CD4-positive, alpha-beta T cell treated with Interleukin-17A for 1 hour (primary cell): ENCODE measurements around the gene ZDHHC8.

Experiments used
- DNase-seq: peaks from one replicate; pipeline ENCODE4 v3.0.0-alpha.2; 2020

ZDHHC8 gene

DNA sequence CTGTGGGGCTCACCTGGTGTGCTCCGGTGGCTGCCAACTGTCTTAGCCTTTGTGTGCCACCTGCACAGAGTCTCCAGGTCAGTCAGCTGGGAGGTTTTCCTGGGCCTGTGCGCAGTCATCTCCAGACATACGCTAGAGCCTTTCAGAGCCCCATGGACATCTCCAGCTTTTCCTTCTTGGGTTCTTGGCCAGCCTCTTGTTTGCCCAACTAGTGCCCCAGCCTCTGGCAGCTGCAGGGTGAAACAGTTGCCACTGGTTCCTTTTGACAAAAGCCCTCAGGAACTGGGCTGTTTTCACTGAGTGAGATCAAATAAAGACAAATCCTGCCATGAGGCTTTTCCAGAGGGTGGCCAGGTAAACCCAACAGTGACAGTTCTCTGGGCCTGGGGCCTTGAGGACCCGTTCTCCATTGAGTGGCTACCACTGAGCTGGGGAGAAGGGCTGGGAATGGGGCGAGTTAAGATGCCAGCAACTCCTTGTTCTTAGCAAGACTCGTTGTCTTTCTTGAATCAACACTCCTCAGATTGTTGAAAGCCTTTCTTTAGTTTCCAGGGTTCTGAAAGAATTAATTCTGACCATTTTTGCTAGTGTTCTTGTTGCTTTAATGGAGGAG is 32.4 kb upstream of the ZDHHC8 start:
- no peak for DNase-seq

DNA sequence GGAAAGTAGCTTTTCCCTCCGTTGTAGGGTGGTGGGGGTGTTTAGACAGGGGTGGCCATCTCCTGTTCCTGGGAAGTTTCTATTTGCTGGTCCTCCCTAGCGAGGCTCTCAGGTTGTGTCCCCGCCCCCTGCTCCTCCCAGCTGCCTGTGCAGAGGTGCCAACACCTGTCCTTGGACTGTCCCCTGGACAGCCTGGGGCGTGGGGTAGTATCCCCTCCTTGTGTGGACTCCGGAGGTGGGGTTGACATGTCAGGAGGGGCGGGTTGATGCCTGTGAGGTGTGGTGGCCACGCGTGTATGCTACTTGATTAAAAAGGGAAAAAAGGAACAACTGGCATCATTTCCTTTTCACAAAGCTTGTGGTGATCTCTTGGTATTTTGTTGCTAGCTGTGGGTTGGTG is 30.0 kb upstream of the ZDHHC8 start:
- DNase-seq: no peak

DNA sequence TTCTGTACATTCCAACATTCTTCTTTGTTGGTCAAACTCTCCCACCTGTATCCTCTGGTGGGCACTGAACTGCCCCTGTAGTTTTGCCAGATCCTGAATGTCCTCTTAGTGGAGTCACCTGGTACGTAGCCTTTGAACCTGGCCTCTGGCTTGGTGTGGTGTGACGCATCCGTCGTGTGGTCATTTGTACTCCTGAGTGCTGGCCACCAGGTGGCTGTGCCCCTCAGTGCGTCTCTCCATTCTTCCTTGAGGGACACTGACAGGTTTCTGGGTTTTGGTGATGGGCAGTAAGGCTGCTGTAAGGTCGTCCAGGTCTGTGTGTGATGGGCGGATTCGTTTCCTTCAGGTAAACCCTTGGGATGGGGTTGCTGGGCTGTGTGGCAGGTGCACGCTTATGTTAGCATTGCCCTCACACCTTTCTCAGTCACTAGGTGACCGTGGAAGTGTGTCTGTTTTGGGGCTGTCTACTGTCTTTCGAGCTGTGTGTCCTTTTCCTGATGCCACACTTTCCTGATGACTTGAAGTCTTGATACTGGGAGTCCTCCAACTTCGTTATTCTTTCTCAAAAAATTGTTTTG is 29.3 kb upstream of the ZDHHC8 start:
- no peak for DNase-seq

DNA sequence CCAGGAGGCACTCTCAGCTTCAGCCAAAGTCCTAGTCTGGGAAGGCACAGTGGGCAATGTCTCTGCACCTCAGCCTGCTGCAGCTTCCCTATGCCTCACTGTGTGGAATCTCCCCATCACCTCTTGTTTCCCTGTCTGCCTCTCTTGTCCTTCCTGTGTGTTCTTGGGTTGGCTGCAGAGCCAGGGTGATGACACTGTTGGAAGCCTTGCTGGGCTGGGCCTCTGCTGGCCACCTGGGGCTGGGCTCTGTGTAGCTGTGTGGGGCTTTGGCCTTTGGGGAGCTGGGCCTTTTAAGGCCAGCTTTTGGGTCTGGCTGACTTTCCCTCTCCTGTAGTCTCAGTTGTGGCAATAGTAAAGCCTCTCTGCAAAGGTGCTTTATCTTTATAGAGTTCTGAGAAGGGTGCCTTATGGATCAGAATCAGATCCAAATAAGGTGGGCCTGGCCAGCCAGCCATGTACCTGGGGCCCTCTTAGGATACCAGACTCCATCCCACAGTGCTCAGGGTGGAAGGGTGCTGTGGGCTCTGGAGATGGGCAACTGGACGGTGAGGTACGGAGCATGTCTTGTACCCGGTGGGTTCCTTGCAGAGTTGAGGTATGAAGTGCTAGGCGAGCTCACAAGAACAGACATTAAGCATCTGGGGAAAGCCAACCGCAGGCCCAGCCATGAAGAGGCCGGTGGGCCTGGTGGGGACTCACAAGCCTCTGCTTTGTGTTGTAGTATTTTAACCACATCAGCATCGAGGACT is 26.0 kb upstream of the ZDHHC8 start:
- no peak for DNase-seq

DNA sequence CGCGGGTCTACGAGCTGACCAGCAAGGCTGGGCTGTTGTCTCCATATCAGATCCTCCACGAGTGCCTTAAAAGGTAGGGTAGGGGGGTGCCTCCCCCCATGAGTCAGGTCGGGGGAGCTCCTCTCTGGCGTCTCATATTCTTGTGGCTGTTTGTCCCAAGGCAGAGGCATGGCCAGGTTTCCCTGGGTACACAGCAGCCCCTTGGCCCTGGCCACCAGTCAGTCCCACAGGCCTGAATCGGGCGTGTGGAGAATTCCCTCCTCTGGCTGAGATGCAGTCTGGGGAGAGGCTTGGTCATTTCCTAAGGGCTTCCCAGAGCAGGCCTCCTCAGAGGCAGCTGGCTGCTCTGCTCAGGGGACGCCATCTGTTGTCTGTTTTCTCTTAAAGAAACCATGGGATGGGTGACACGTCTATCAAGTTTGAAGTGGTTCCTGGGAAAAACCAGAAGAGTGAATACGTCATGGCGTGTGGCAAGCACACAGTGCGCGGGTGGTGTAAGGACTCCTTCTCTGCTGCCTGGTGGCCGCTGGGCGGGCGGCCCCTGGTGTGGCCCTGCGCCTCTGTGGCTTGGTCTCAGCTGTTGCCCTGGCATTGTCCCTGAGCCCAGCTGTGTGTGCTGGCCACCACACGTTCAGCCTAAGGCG is 25.3 kb upstream of the ZDHHC8 start:
- no peak for DNase-seq

DNA sequence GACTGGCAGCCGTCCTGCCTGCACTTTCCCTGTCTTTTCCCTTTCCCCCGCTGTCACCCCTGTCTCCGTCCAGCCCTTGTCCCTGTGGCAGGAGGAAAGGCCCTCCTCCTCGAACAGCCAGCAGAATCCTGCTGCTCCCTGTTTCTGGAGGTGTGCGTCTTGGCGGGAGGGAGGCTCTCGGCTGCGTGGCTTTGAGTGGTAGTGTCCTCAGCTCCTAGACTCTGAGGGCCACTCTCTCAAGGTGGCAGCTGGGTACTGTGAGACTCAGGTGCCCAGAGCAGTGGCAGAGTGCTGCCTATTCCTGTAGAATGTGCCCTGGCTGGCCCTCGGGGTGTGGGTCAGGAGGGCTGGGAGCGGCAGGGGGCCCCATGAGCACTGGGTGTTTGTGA is 24.8 kb upstream of the ZDHHC8 start:
- no peak for DNase-seq

DNA sequence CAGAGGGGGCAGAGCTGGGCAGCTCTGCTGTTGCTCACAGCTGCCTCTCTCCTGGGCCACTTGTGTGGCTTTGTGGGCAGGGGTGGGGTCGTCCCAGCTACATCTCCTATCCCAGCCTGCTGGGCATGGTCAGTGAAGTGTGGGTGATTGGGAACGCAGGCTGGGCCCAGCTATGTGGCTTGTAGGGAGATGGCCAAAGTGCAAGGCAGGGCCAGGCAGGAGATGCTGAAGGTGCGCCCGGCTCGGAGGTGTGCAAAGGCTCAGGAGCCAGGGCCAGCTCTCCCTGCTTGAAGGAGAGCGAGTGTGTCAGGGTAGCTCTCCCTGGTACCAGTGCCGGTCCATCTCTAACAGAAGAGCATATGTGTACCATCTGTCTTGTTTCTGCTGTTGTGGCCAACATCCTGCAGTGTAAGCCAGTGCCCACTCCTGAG is 24.1 kb upstream of the ZDHHC8 start:
- no peak for DNase-seq

DNA sequence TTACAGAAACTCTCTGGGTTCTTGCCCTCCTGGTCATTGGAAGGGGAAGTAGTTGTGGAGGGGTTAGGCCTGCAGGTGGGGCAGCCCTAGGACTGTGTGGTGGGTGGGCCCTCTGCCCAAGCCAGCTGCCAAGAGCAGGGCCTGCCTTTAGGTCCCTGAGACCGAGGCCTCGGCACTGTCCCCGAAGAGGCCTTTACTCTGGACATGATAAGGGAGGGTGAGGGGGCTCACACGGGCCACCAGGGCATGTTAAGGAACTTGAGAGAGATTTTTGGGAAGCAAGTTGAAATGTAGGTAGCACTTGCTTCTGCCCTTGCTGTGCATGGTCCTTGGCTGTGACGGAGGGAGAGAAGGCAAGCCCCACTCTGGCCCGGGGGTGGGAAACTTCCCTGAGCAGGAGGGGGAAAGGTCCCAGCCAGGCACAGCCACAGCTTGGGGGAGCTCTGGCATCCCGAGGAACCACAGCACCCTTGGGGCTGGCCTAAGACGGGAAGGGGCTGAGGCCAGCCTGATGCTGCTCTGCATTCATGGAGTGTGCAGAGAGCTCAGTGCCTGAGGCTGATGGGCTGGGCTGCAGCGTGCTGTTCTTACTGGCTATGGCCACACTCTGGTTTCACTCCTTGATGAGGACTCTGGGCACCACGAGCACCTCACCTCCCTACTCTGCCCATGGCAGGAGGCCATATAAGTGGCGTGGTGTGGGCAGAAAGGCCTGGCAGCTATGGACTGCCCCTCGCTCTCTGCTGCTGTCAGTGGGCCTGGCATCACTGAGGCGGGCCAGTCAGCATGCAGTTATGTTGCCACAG is 23.4 kb upstream of the ZDHHC8 start:
- no peak for DNase-seq

DNA sequence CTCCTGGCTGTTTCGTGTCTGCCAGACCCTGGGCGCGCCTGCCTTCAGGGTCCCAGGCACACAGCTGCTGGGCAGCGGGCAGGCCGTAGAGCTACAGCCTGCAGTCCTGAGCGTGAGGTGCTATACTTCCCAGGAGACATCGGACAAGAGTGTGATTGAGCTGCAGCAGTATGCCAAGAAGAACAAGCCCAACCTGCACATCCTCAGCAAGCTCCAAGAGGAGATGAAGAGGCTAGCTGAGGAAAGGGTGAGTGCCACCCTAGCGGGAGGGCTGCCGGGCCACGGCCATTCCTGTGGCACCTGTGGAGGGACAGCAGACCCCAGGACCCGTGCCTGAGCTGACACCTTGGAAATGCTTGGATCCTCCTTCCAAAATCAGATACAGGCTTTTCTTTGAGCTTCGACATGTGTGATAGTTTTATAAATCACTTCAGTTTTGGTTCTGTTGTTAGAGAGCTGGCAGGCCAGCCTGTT is 22.8 kb upstream of the ZDHHC8 start:
- no peak for DNase-seq

DNA sequence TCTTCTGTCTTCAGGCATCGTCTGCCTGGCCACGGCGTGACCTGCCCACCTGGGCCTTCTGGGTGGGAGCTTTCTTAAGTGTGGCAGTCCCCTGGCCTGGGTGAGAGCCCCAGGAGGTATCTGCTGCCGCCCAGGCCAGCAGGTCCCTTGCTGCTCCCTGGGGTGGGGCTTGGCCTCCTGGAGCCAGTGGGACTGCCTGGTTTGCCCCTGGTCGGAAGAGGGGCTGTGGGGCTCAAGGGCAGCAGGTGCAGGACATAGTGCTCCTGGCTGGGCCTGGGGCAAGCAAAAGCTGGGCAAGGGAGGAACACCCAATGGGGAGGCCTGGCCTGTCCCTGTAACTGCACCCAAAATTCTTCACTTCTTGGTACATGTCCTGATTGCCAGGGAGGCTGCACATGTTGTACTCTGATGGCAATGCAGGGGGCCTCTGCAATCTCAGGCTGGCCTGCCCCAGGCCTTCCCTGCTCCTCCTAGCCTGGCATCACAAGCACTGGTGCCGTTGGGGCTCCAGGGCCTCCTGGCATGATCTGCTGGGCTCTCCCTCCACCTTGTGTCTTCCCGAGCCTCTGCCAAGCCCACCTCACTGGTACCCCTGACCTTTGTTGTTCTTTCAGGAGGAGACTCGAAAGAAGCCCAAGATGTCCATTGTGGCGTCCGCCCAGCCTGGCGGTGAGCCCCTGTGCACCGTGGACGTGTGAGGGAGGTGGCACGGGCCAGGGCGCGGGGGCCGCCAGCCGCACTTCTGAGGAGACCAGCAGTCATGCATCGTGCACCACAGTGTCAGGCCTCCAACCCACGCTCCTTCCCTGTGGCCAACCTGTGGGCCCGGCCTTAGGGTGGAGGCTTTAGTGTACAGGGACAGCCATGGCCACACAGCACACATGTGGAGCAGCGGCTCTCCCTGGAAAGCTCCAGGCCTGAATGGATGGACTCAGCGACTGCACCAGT is 21.9 kb upstream of the ZDHHC8 start:
- DNase-seq: no peak

DNA sequence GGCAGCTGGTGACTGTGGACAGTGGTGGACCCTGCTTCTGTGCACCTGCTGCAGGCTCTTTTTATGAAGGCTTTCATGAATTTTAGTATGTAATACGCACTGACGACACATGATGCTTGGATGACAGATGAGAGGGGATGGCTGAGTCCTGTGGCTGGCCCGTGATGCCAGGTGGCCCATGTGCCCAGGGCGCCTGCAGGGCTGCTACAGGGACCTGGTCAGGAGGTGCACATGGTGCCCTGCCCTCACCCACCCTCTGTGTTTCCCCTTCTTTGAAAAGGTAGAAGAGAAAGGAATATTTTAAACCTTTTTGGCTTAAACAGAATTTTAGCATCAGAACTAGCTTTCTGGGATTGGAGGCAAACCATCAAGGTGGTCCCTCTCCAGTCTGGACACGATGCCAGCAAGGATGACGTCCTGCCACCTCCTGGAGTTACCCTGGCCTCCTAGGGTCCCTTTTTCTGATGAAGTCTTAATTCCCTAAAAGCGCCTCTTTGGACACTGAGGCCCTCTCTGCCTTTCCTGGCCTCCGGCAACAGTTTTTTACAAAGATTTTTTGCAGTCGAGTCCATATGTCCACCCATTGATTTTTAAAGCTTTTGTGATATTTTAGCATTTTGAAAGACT is 21.1 kb upstream of the ZDHHC8 start:
- no peak for DNase-seq

DNA sequence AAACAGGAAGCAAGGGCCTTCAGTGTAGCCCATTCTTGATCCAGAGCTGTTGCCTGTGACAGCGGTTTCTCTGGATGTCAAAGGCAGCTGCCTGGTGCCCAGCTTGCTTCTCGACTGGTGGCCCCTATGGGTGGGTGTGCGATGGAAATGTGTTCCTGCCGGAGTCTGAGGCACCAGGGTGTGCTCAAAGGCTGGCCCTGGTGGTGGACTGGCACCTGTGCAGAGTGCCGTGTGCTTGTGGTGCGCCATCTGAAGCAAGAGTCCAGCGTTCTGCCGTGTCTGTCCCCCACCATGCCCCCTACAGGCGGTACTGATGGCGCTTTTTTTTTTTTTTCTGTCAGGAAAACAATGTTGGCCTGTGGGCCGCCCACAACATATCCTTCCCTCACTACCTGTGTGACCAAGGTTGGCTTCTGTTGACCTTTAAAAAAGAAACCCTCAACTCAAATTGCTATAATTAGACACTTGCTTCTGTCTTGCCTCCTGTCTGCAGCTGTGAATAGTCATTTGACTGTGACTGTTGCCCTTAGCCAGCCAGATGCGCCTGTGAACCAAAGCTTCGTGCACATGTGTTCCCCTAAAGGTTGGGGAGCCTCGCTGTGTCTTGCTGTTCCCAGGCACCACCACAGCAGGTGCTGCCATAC is 20.4 kb upstream of the ZDHHC8 start:
- DNase-seq: peak; percentile 47

DNA sequence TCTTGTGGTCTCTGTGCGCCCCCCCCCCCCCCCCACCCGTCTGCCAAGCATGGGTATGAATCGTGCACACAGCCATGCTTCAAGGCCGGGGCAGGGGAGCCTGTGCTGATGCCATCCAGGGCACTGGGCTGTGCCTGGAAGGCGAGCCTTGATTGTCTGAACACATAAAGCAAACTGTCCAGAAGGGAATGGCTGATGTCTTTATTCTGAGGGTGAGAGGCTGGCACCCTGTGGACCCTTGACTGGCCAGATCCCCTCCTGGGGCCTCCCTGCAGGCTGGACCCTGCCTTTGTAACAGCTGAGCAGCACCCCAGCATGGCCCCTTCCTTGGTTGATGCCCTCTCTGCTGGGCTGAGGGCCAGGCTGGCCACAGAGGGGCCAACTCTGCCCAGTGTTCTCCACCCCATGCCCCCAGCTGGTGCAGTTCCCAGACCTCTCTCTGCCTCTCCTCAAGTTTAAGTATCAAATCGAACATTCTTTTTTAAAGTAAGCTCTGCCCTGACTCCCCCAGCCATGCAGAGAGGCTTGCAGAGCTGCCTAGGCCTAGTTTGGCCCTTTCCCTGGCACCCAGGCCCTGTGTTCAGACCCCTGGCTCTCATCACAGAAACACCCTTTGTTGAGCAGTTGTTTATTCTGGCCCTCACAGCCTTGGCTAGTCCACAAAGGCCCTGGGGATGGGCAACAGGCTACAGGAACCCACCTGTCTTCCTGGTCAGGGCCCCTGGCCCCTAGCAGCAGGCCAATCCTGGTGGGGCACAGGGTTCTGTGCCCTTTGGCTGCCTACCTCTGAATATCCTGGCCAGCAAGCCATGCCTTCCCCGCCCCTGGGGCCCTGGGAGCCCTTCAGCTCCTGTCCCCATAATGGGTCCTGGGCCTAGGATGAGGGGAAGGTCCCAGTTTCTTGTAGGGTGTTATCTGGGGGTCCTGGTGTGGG is 19.6 kb upstream of the ZDHHC8 start:
- no peak for DNase-seq

DNA sequence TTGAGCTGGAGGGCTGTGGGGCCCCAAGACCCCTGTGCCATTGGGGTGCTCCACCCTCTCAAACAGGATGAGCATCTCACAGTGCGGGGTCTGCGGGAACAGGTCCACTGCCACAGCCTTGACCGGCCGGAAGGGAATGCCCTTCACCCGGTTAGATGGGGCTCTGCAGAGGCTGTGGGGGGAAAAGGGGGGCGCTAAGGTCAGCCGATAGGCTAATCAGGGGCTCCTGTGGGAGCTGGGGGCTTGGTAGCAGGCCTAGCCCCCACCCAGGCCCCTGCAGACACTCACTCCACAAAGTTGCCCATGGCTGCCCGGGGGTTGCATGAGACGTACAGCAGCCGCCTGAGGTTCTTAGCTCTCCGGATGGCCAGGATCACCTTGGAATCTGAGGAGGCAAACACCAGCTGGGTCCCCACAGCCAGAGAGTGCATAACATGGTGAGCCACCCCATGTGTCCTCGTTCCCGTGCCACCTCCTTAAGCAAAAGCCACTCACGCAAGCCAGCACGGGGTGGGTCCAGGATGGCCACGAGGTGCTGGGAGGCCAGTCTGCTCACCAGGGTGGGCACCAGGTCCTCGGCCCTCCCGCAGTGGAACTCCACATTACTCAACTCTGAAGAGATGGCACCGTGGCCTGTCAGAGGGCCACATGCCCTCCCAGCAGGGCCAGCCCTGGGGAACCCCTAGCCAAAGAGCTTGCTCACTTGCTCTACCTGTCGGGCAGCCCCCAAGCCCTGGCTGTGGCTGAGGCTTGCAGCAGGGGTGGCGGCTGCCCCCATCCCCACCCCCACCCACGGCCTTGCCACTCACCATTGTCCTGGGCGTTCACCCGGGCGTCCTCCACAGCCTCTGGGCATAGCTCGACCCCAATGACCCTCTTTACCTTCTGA is 18.7 kb upstream of the ZDHHC8 start:
- DNase-seq: no peak

DNA sequence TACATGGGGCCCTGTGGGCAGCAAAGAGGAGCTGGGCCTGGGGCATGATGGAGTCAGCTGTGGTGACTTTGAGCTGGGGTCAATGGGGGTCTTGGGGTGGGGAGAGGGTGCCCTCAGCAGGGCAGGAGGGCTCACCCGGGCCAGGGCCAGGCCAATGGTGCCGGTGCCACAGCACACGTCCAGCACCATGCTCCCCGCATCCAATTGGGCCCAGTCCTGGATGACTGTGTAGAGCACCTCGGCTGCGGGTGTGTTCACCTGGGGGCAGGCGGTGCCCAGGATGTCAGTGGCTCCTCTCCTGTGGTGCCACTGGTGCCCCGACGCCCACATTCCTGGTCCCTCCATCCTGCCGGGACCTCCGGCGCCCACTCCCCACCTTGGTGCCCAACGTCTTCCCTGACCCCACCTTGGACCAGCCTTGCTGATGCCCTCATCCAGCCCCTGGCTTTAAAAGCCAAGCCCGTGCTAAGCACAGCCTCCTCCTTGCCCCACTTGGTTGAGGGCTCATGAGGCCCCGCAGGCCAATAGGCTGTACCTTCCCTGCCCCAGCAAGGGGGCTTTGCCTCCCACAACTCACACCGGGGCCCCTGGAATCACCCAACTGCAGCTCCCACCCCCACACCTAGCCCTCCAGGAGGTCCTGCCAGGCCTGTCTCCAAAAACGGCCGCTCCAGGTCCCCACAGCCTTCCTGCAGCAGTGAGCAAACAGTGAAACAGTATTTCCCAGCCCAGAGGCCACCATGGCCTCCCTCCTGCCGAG is 17.9 kb upstream of the ZDHHC8 start:
- DNase-seq: no peak

DNA sequence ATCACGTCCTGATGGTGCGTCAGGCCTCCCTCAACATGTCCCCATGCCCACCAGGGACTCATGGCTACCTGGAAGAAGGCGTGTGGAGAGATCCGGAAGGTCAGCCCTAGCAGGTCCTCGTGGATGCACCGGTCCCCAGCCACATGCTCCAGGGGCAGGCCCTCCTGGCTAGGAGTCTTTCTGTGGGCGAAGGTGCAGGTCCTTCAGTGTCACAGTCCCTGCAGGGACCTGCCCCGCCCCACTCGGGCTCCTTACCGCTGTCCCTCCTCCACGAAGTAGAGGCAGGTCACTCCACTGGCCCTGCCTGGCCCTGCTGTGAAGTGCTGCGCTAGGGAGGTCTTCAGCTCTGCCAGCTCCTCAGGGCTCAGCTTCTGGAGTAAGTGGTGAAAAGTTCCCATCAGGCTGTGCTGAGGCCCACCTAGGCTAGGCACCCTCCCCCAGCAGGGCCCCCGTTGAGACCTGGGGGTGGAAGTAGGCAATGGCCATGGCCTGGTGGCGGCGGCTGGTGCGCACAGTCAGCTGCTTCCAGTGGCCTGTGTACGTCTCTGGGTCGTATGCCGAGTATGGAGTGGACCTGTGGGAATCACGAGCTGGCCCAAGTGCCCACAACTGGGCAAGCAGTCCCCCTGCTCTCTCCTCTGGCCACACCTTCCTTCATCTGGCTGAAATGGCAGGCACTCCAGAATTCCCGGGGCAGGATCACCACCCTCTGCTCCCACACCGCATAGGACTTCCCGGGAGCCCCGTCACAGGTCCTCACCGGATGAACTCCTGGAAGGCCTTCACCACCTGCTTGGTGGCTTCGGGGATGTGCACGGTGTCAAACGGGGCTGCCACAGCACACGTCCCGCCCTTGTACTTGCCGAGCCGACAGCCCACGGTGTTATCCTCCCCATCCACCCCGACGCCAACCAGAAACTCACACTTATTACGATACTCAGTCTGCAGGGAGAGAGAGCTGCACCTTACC is 16.8 kb upstream of the ZDHHC8 start:
- no peak for DNase-seq
